Caco-2 (cell line): ENCODE data around the gene C1orf94. TPM values are rescaled to one million over a fixed set of nuclear protein-coding genes. Genes with fewer than 3 reads are reported as not detected.

Experiments used
- BruUV-seq: library from RNA; stranded (reverse); fragments of 400-500 nt; replicated peaks from 2 replicates; lab custom pipeline; 2021; lab: Mats Ljungman, UMichigan
- CTCF ChIA-PET: fragments of 300-600 bp; sonication (Branson Sonifier 250); formaldehyde crosslinking; loops from one replicate; lab custom pipeline; 2022; ENCODE audit warnings: antibody characterized with exemption; lab: Charles Lee
- POLR2A ChIA-PET: fragments of 300-600 bp; sonication (Branson Sonifier 250); formaldehyde crosslinking; loops from one replicate; lab custom pipeline; 2022; ENCODE audit warnings: antibody characterized with exemption; lab: Charles Lee
- DNase-seq, 2 experiments: peaks; one replicate each; pipeline versions ENCODE4 v3.0.0 to v3.0.0-alpha.2; 2020 to 2022
- H3K27me3 ChIP-seq: replicated peaks from 2 replicates; pipeline ENCODE4 v1.6.0; 2011; ENCODE audit warnings: low read length; ENCODE audit not compliant: control insufficient read depth, insufficient read depth
- H3K36me3 ChIP-seq: 2 replicates; pipeline ENCODE4 v1.5.1; 2011; ENCODE audit warnings: low read length; ENCODE audit not compliant: control insufficient read depth, insufficient read depth
- H3K4me1 ChIP-seq: fragments of 250-450 bp; sonication (Bioruptor Pico); 2 replicates; pipeline ENCODE4 v1.5.1; 2020; ENCODE audit warnings: mild to moderate bottlenecking
- H3K4me3 ChIP-seq: 2 replicates; pipeline ENCODE4 v1.5.1; 2011; ENCODE audit warnings: low read depth, mild to moderate bottlenecking, control low read depth, low read length
- H3K9me3 ChIP-seq: fragments of 250-450 bp; sonication (Bioruptor Pico); 2 replicates; pipeline ENCODE4 v1.5.1; 2020; ENCODE audit warnings: mild to moderate bottlenecking, moderate library complexity
- H3K27ac Mint-ChIP-seq: one replicate; pipeline ENCODE4 v1.8.0; 2022; ENCODE audit warnings: mixed read lengths; ENCODE audit not compliant: unreplicated experiment
- H3K27me3 Mint-ChIP-seq: one replicate; pipeline ENCODE4 v1.8.0; 2022; ENCODE audit warnings: mixed read lengths; ENCODE audit not compliant: insufficient read depth, unreplicated experiment
- H3K36me3 Mint-ChIP-seq: one replicate; pipeline ENCODE4 v1.8.0; 2022; ENCODE audit warnings: mild to moderate bottlenecking, mixed read lengths; ENCODE audit not compliant: insufficient read depth, unreplicated experiment
- H3K4me1 Mint-ChIP-seq: one replicate; pipeline ENCODE4 v1.8.0; 2022; ENCODE audit warnings: low read depth, mixed read lengths; ENCODE audit not compliant: unreplicated experiment
- H3K4me3 Mint-ChIP-seq: one replicate; pipeline ENCODE4 v1.8.0; 2022; ENCODE audit warnings: mild to moderate bottlenecking, moderate library complexity, mixed read lengths; ENCODE audit not compliant: unreplicated experiment
- H3K9me3 Mint-ChIP-seq: one replicate; pipeline ENCODE4 v1.8.0; 2022; ENCODE audit warnings: mixed read lengths; ENCODE audit not compliant: unreplicated experiment
- intact Hi-C: fragments of 100-400 bp; cut with micrococcal nuclease; formaldehyde crosslinking; loops from one replicate; pipeline ENCODE4 v1.10.0; 2022; ENCODE audit not compliant: unreplicated experiment
- total RNA-seq: library from RNA; stranded (reverse); gene quantifications from 2 replicates; pipeline ENCODE4 v1.2.3, GENCODE V29; 2022
- TF ChIP-seq, protein P1 (sequence below), 2 experiments: fragments of 200-600 bp in 1 of 2; IDR thresholded peaks; 1 replicate in 1 of 2; 2 replicates in 1 of 2; pipeline versions ENCODE4 v1.5.1 to v1.8.0; 2011 to 2022; ENCODE audit warnings: antibody characterized with exemption in 1 of 2, control low read depth in 1 of 2, inconsistent platforms in 1 of 2, low read depth in 1 of 2, low read length in 1 of 2, mild to moderate bottlenecking in 1 of 2, moderate library complexity in 1 of 2; ENCODE audit not compliant: insufficient read depth in 1 of 2, severe bottlenecking in 1 of 2, unreplicated experiment in 1 of 2

Gene C1orf94
- total RNA-seq, 1 experiment from 2014 or later, result not detected

GRCh38 chr1:34186741-34187494, 10.2 kb downstream of the C1orf94 start:
- Histone ChIP-seq H3K27me3 (no peaks in the 10 kb centered on the region), H3K36me3 (no peaks in the 10 kb centered on the region), H3K9me3 (no peaks in the 10 kb centered on the region), H3K4me3 (no peak overlapping the region), H3K4me1 (no peaks in the 10 kb centered on the region)
- intact Hi-C loops, result no loop called here
- ChIA-PET POLR2A (no interaction called here), CTCF (no interaction called here)
- TF ChIP-seq, protein P1, sequence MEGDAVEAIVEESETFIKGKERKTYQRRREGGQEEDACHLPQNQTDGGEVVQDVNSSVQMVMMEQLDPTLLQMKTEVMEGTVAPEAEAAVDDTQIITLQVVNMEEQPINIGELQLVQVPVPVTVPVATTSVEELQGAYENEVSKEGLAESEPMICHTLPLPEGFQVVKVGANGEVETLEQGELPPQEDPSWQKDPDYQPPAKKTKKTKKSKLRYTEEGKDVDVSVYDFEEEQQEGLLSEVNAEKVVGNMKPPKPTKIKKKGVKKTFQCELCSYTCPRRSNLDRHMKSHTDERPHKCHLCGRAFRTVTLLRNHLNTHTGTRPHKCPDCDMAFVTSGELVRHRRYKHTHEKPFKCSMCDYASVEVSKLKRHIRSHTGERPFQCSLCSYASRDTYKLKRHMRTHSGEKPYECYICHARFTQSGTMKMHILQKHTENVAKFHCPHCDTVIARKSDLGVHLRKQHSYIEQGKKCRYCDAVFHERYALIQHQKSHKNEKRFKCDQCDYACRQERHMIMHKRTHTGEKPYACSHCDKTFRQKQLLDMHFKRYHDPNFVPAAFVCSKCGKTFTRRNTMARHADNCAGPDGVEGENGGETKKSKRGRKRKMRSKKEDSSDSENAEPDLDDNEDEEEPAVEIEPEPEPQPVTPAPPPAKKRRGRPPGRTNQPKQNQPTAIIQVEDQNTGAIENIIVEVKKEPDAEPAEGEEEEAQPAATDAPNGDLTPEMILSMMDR (IDR thresholded peaks at IDR 0.05; ENCODE audit: insufficient read depth in 1 of 2, low read depth in 1 of 2, low read length in 1 of 2, severe bottlenecking in 1 of 2, unreplicated experiment in 1 of 2), result no peak
- BruUV-seq, result no TSS peak
- Mint-ChIP-seq H3K27me3 (peaks cover 15% of the 10 kb centered on the region), H3K4me3 (no peak overlapping the region), H3K4me1 (no peaks in the 10 kb centered on the region), H3K27ac (no peak overlapping the region), H3K36me3 (no peaks in the 10 kb centered on the region), H3K9me3 (peaks cover 12% of the 10 kb centered on the region)
- DNase-seq, result no peak

DNA sequence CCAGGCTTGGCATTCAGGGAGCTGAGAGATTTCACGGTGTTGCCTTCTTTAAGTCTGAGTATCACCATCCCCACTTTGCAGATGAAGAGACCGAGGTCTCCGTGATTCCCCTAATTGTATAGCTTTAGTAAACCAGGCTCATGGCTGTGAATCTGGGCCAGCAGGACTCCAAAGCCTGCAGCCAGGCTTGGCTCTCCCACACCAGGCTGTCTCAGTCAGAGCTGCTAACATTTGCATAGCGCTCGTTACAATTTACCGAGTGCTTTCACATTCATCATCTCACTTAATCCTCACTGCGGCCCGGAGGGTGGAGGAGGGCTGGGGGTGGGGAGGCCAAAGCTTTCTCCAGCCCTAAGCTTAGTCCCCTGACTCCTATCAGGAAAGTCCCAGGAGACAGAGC, 11.7 kb downstream of the C1orf94 start:
- TF ChIP-seq, protein P1 (IDR thresholded peaks at IDR 0.05; ENCODE audit: insufficient read depth in 1 of 2, low read depth in 1 of 2, low read length in 1 of 2, severe bottlenecking in 1 of 2, unreplicated experiment in 1 of 2), result no peak
- H3K4me1 ChIP-seq, result no peaks in the 10 kb centered on the region
- Mint-ChIP-seq H3K9me3 (peaks cover 12% of the 10 kb centered on the region), H3K27me3 (peaks cover 10% of the 10 kb centered on the region), H3K4me1 (no peaks in the 10 kb centered on the region), H3K27ac (no peak overlapping the region), H3K4me3 (no peak overlapping the region), H3K36me3 (no peaks in the 10 kb centered on the region)
- intact Hi-C loops, result no loop called here
- H3K27me3 ChIP-seq, result no peaks in the 10 kb centered on the region
- H3K9me3 ChIP-seq, result no peaks in the 10 kb centered on the region
- no peak for DNase-seq
- H3K36me3 ChIP-seq, result no peaks in the 10 kb centered on the region
- ChIA-PET CTCF (no interaction called here), POLR2A (no interaction called here)
- no peak overlapping the region for H3K4me3 ChIP-seq
- BruUV-seq, result no TSS peak

GRCh38 chr1:34188985-34189384, 12.3 kb downstream of the C1orf94 start:
- TF ChIP-seq, protein P1 (IDR thresholded peaks at IDR 0.05; ENCODE audit: insufficient read depth in 1 of 2, low read depth in 1 of 2, low read length in 1 of 2, severe bottlenecking in 1 of 2, unreplicated experiment in 1 of 2), result no peak
- ChIA-PET CTCF (no interaction called here), POLR2A (no interaction called here)
- no peaks in the 10 kb centered on the region for H3K36me3 ChIP-seq
- no peak for DNase-seq
- BruUV-seq, result no TSS peak
- H3K4me1 ChIP-seq, result no peaks in the 10 kb centered on the region
- H3K9me3 ChIP-seq, result no peaks in the 10 kb centered on the region
- no peak overlapping the region for H3K4me3 Mint-ChIP-seq
- no peak overlapping the region for H3K27ac Mint-ChIP-seq
- H3K36me3 Mint-ChIP-seq, result no peaks in the 10 kb centered on the region
- intact Hi-C loops, result no loop called here
- no peaks in the 10 kb centered on the region for H3K27me3 ChIP-seq
- peaks cover 12% of the 10 kb centered on the region for H3K9me3 Mint-ChIP-seq
- no peak overlapping the region for H3K4me3 ChIP-seq
- H3K27me3 Mint-ChIP-seq, result peaks cover 8% of the 10 kb centered on the region
- no peaks in the 10 kb centered on the region for H3K4me1 Mint-ChIP-seq
